PC-3 (cell line): ENCODE results near the gene TGM5.

ENCODE experiments used
- EZH2 ChIP-seq: fragments of 300-600 bp; sonication (generic); IDR thresholded peaks from one replicate; pipeline ENCODE4 v1.6.1; 2017; ENCODE audit warnings: antibody characterized with exemption, mild to moderate bottlenecking, low read length; ENCODE audit not compliant: unreplicated experiment
- EZH2phosphoT487 ChIP-seq: fragments of 300-600 bp; sonication (generic); IDR thresholded peaks from 2 replicates; pipeline ENCODE4 v1.6.1; 2018; ENCODE audit warnings: mild to moderate bottlenecking, antibody characterized with exemption, low read length, borderline replicate concordance
- TF ChIP-seq, protein P1 (sequence below): fragments of 300-600 bp; sonication (generic); conservative IDR thresholded peaks from 2 replicates; pipeline ENCODE4 v1.5.1; 2017; ENCODE audit warnings: antibody characterized with exemption, low read depth, mild to moderate bottlenecking, low read length

DNA sequence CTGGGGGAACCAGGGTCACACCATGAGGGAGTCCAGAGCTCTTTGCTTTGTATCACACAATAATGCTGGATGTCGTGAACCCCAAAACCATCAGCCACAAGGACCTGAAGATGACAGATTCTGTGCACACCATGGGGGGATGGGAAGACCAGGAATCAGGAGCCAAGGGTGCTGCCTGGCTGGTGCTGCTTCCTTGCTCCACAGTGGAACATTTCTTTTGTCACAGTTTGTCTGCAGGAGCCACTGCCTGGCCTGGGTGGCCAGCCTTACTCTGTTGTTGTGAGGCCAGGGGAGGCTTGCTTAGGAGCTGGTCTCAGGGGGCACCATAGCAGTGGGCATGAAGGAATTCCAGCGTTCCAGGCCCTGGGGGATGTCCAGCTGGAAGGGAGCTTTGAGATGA, 6.5 kb upstream of the TGM5 start:
- TF ChIP-seq, protein P1, sequence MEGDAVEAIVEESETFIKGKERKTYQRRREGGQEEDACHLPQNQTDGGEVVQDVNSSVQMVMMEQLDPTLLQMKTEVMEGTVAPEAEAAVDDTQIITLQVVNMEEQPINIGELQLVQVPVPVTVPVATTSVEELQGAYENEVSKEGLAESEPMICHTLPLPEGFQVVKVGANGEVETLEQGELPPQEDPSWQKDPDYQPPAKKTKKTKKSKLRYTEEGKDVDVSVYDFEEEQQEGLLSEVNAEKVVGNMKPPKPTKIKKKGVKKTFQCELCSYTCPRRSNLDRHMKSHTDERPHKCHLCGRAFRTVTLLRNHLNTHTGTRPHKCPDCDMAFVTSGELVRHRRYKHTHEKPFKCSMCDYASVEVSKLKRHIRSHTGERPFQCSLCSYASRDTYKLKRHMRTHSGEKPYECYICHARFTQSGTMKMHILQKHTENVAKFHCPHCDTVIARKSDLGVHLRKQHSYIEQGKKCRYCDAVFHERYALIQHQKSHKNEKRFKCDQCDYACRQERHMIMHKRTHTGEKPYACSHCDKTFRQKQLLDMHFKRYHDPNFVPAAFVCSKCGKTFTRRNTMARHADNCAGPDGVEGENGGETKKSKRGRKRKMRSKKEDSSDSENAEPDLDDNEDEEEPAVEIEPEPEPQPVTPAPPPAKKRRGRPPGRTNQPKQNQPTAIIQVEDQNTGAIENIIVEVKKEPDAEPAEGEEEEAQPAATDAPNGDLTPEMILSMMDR: no peak
- TF ChIP-seq EZH2 (no peak), EZH2phosphoT487 (no peak)
